ENCODE data around the gene CD276.
"Not testable (repeated sequence)": the region's sequence is repeated elsewhere in the genome, so short reads cannot be mapped to it uniquely, and the experiment has no call there.

The CD276 gene

GRCh38 chr15:73683777-73684580 lies at the start of gene CD276:
CD276 (plus strand) TSS chr15:73684383; CDS start chr15:73699640, 15,257 bp downstream.
- Histone ChIP-seq H3K4me3 (ENCODE audit: low read depth, low read length) (peak within 1 kb of the TSS; percentile 68), H3K4me1 (ENCODE audit: control insufficient read depth, insufficient read depth, low read length) (peaks cover 12% of the 10 kb centered on the region; the same call in 1 of the 2 replicates), H3K9me3 (ENCODE audit: control insufficient read depth, insufficient read depth, low read length) (no peaks in the 10 kb centered on the region), H3K9ac (ENCODE audit: low read depth, low read length) (peak within 1 kb of the TSS; percentile 48), H3K27ac (ENCODE audit: low read depth, low read length) (peak within 1 kb of the TSS; percentile 91), H3K27me3 (ENCODE audit: control insufficient read depth, insufficient read depth, low read length) (no peaks in the 10 kb centered on the region), H3K36me3 (ENCODE audit: control insufficient read depth, insufficient read depth, low read length) (no peaks in the 10 kb centered on the region)

- H3K36me3 ChIP-seq (ENCODE audit: control insufficient read depth, insufficient read depth, low read length), result no peaks in the 10 kb centered on the region
- no peak overlapping the region for H3K27ac ChIP-seq (ENCODE audit: low read depth, low read length)
- H3K9ac ChIP-seq (ENCODE audit: low read depth, low read length), result no peak overlapping the region
- H3K27me3 ChIP-seq (ENCODE audit: control insufficient read depth, insufficient read depth, low read length), result no peaks in the 10 kb centered on the region; the same call in 1 of the 2 replicates
- no peaks in the 10 kb centered on the region for H3K9me3 ChIP-seq (ENCODE audit: control insufficient read depth, insufficient read depth, low read length)
- H3K4me3 ChIP-seq (ENCODE audit: low read depth, low read length), result no peak overlapping the region
- peaks cover 7% of the 10 kb centered on the region; the same call in 1 of the 2 replicates for H3K4me1 ChIP-seq (ENCODE audit: control insufficient read depth, insufficient read depth, low read length)
Measured at GRCh38 chr15:73637527-73637926, 46.7 kb upstream of the CD276 start.

- H3K4me1 ChIP-seq (ENCODE audit: control insufficient read depth, insufficient read depth, low read length); H3K27ac ChIP-seq (ENCODE audit: low read depth, low read length); H3K9ac ChIP-seq (ENCODE audit: low read depth, low read length); H3K36me3 ChIP-seq (ENCODE audit: control insufficient read depth, insufficient read depth, low read length); H3K27me3 ChIP-seq (ENCODE audit: control insufficient read depth, insufficient read depth, low read length); H3K9me3 ChIP-seq (ENCODE audit: control insufficient read depth, insufficient read depth, low read length); H3K4me3 ChIP-seq (ENCODE audit: low read depth, low read length): not testable (repeated sequence)
Measured at GRCh38 chr15:73639464-73639863, 44.7 kb upstream of the CD276 start.

GRCh38 chr15:73647259-73648013 lies 36.7 kb upstream of the CD276 start:
- no peak overlapping the region for H3K4me3 ChIP-seq (ENCODE audit: low read depth, low read length)
- H3K9ac ChIP-seq (ENCODE audit: low read depth, low read length), result no peak overlapping the region
- no peak overlapping the region for H3K27ac ChIP-seq (ENCODE audit: low read depth, low read length)
- H3K4me1 ChIP-seq (ENCODE audit: control insufficient read depth, insufficient read depth, low read length), result no peaks in the 10 kb centered on the region
- no peaks in the 10 kb centered on the region for H3K9me3 ChIP-seq (ENCODE audit: control insufficient read depth, insufficient read depth, low read length)
- no peaks in the 10 kb centered on the region; the same call in 1 of the 2 replicates for H3K27me3 ChIP-seq (ENCODE audit: control insufficient read depth, insufficient read depth, low read length)
- H3K36me3 ChIP-seq (ENCODE audit: control insufficient read depth, insufficient read depth, low read length), result no peaks in the 10 kb centered on the region

GRCh38 chr15:73648014-73648295 lies 36.2 kb upstream of the CD276 start:
- Histone ChIP-seq H3K27me3 (ENCODE audit: control insufficient read depth, insufficient read depth, low read length) (no peaks in the 10 kb centered on the region; the same call in 1 of the 2 replicates), H3K4me3 (ENCODE audit: low read depth, low read length) (no peak overlapping the region), H3K9ac (ENCODE audit: low read depth, low read length) (no peak overlapping the region), H3K9me3 (ENCODE audit: control insufficient read depth, insufficient read depth, low read length) (no peaks in the 10 kb centered on the region), H3K27ac (ENCODE audit: low read depth, low read length) (no peak overlapping the region), H3K4me1 (ENCODE audit: control insufficient read depth, insufficient read depth, low read length) (no peaks in the 10 kb centered on the region), H3K36me3 (ENCODE audit: control insufficient read depth, insufficient read depth, low read length) (no peaks in the 10 kb centered on the region)

- H3K27ac ChIP-seq (ENCODE audit: low read depth, low read length), result no peak overlapping the region
- no peaks in the 10 kb centered on the region; the same call in 1 of the 2 replicates for H3K27me3 ChIP-seq (ENCODE audit: control insufficient read depth, insufficient read depth, low read length)
- no peaks in the 10 kb centered on the region for H3K4me1 ChIP-seq (ENCODE audit: control insufficient read depth, insufficient read depth, low read length)
- no peaks in the 10 kb centered on the region for H3K9me3 ChIP-seq (ENCODE audit: control insufficient read depth, insufficient read depth, low read length)
- H3K4me3 ChIP-seq (ENCODE audit: low read depth, low read length), result no peak overlapping the region
- no peak overlapping the region for H3K9ac ChIP-seq (ENCODE audit: low read depth, low read length)
- H3K36me3 ChIP-seq (ENCODE audit: control insufficient read depth, insufficient read depth, low read length), result no peaks in the 10 kb centered on the region
Measured at GRCh38 chr15:73650416-73651126, 33.6 kb upstream of the CD276 start.

DNA sequence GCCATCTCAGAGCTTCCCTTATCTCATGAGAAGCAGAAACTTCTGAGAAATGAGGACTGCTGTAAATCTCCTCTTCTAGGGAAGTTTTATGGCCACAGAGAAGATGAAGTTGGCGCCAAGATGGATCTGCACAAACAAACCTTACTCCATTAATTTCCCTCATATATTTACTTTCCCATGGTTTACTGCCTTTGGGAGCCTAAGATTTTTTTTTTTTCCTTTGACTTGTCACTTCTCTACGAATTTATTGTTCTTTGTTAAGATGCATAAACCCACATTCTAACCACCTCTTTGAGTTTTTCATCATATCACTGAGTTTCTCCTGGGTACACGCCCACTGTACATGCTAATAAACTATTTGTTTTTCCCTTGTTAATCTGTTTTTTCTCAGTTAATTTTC lies 29.5 kb upstream of the CD276 start:
- Histone ChIP-seq H3K9ac (ENCODE audit: low read depth, low read length) (no peak overlapping the region), H3K27me3 (ENCODE audit: control insufficient read depth, insufficient read depth, low read length) (no peaks in the 10 kb centered on the region; the same call in 1 of the 2 replicates), H3K9me3 (ENCODE audit: control insufficient read depth, insufficient read depth, low read length) (no peaks in the 10 kb centered on the region), H3K36me3 (ENCODE audit: control insufficient read depth, insufficient read depth, low read length) (no peaks in the 10 kb centered on the region), H3K4me3 (ENCODE audit: low read depth, low read length) (no peak overlapping the region), H3K27ac (ENCODE audit: low read depth, low read length) (no peak overlapping the region), H3K4me1 (ENCODE audit: control insufficient read depth, insufficient read depth, low read length) (no peaks in the 10 kb centered on the region)

DNA sequence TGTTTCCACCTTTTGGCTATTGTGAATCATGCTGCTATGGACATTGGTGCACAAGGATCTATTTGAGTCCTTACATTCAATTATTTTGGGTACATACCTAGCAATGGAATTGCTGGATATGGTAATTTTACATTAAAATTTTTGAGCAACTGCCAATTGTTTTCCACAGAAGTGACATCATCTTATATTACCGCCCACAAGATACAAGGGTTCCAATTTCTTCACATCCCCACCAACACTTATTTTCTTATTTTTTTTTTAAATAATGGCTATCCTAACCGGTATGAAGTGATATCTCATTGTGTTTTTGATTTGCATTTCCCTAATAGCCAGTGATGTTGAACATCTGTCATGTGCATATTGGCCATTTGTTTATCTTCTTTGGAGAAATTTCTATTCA lies 28.5 kb upstream of the CD276 start:
- Histone ChIP-seq H3K27me3 (ENCODE audit: control insufficient read depth, insufficient read depth, low read length) (no peaks in the 10 kb centered on the region; the same call in 1 of the 2 replicates), H3K36me3 (ENCODE audit: control insufficient read depth, insufficient read depth, low read length) (no peaks in the 10 kb centered on the region), H3K9ac (ENCODE audit: low read depth, low read length) (no peak overlapping the region), H3K27ac (ENCODE audit: low read depth, low read length) (no peak overlapping the region), H3K4me1 (ENCODE audit: control insufficient read depth, insufficient read depth, low read length) (no peaks in the 10 kb centered on the region), H3K4me3 (ENCODE audit: low read depth, low read length) (no peak overlapping the region), H3K9me3 (ENCODE audit: control insufficient read depth, insufficient read depth, low read length) (no peaks in the 10 kb centered on the region)

DNA sequence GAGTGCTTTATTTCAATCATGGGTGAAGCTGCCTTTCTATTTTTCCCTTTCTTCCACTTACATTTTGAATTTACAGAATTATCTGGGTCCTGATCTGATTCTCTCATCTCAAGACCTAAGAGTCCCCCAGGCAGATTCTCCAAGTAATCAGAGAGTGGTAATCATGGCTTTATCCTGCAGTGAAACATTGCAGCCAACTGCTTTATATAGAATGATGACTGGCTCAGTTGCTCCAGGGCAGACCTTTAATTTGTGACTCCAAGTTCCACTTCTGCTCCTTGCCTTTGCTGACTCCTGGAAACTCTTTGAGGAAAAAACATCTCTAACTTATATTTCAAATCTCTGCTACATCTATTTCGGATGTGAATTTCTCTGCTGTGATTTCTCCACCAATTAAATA lies 25.5 kb upstream of the CD276 start:
- H3K27ac ChIP-seq (ENCODE audit: low read depth, low read length), result no peak overlapping the region
- H3K9me3 ChIP-seq (ENCODE audit: control insufficient read depth, insufficient read depth, low read length), result no peaks in the 10 kb centered on the region

DNA sequence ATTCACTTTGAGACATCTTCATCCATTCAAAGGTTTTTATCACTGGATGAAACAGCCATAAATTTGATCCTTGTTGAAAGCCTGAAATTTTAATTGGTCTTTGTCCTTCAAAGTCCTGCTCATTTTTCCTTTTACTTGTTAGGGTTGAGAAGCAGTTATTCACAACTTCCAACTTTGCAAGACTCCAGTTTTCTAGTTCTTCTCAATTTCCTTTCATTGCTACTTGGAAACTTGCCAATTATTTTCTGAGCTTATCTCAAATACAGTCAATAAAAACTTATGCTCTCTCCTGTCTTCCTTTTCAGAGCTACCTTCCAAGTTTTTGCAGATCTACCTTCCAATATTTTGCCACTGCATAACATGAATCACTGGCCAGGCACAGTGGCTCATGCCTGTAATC lies 23.7 kb upstream of the CD276 start:
- H3K9me3 ChIP-seq (ENCODE audit: control insufficient read depth, insufficient read depth, low read length), result no peaks in the 10 kb centered on the region
- no peaks in the 10 kb centered on the region for H3K27me3 ChIP-seq (ENCODE audit: control insufficient read depth, insufficient read depth, low read length)
- no peaks in the 10 kb centered on the region for H3K36me3 ChIP-seq (ENCODE audit: control insufficient read depth, insufficient read depth, low read length)
- H3K4me3 ChIP-seq (ENCODE audit: low read depth, low read length), result no peak overlapping the region
- H3K9ac ChIP-seq (ENCODE audit: low read depth, low read length), result no peak overlapping the region
- H3K27ac ChIP-seq (ENCODE audit: low read depth, low read length), result no peak overlapping the region
- H3K4me1 ChIP-seq (ENCODE audit: control insufficient read depth, insufficient read depth, low read length), result no peaks in the 10 kb centered on the region

More for the DNA sequence above, 25.5 kb upstream of the CD276 start:
- Histone ChIP-seq H3K4me3 (ENCODE audit: low read depth, low read length) (no peak overlapping the region), H3K4me1 (ENCODE audit: control insufficient read depth, insufficient read depth, low read length) (no peaks in the 10 kb centered on the region), H3K27me3 (ENCODE audit: control insufficient read depth, insufficient read depth, low read length) (no peaks in the 10 kb centered on the region), H3K9ac (ENCODE audit: low read depth, low read length) (no peak overlapping the region), H3K36me3 (ENCODE audit: control insufficient read depth, insufficient read depth, low read length) (no peaks in the 10 kb centered on the region)

DNA sequence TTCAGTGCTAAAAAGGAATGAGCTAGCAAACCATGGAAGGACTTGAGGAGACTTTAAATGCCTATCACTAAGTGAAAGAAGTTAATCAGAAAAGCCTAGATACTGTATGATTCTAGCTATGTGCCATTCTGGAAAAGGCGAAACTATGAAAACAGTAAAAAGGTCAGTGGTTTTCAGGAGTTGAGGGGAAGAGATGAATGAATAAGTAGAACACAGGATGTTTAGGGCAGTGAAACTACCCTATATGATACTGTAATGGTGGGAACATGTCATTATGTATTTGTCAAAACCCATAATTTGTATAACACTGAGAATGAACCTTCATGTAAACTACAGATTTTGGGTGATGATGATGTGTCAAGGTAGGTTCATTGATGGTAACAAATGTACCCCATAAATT lies 9.6 kb upstream of the CD276 start:
- Histone ChIP-seq H3K4me1 (ENCODE audit: control insufficient read depth, insufficient read depth, low read length) (no peaks in the 10 kb centered on the region), H3K27me3 (ENCODE audit: control insufficient read depth, insufficient read depth, low read length) (no peaks in the 10 kb centered on the region), H3K4me3 (ENCODE audit: low read depth, low read length) (no peak overlapping the region), H3K9me3 (ENCODE audit: control insufficient read depth, insufficient read depth, low read length) (no peaks in the 10 kb centered on the region), H3K9ac (ENCODE audit: low read depth, low read length) (no peak overlapping the region), H3K27ac (ENCODE audit: low read depth, low read length) (no peak overlapping the region), H3K36me3 (ENCODE audit: control insufficient read depth, insufficient read depth, low read length) (no peaks in the 10 kb centered on the region)

Data from HUES48 (cell line).